ENCODE results near the gene ABT1.

Gene ABT1

GRCh38 chr6:26596579-26597388, at the start of gene ABT1:
Gene ABT1 (plus strand): TSS chr6:26596953. CDS start chr6:26596983, 30 bp downstream.
- in situ Hi-C loops (cut with HindIII; ENCODE audit: low sequenced_read_pairs) = no loop called here

- in situ Hi-C loops (cut with HindIII; ENCODE audit: low sequenced_read_pairs) = loop anchor here (25.0 kb wide), 1 partner anchor 185 kb away; the partner anchor contains the start of gene BTN3A2
Observed at GRCh38 chr6:26547363-26547762, 49.4 kb upstream of the ABT1 start.

- in situ Hi-C loops (cut with HindIII; ENCODE audit: low sequenced_read_pairs) = no loop called here
Observed at GRCh38 chr6:26550250-26550993, 46.3 kb upstream of the ABT1 start.

GRCh38 chr6:26552205-26552604, 44.5 kb upstream of the ABT1 start:
- in situ Hi-C loops (cut with HindIII; ENCODE audit: low sequenced_read_pairs) = no loop called here

GRCh38 chr6:26552640-26553188, 44.0 kb upstream of the ABT1 start:
- in situ Hi-C loops (cut with HindIII; ENCODE audit: low sequenced_read_pairs) = no loop called here

- in situ Hi-C loops (cut with HindIII; ENCODE audit: low sequenced_read_pairs) = no loop called here
Observed at GRCh38 chr6:26553264-26553634, 43.5 kb upstream of the ABT1 start.

GRCh38 chr6:26553635-26554446, 42.9 kb upstream of the ABT1 start:
- in situ Hi-C loops (cut with HindIII; ENCODE audit: low sequenced_read_pairs) = no loop called here

GRCh38 chr6:26554447-26554696, 42.4 kb upstream of the ABT1 start:
- in situ Hi-C loops (cut with HindIII; ENCODE audit: low sequenced_read_pairs) = no loop called here

- in situ Hi-C loops (cut with HindIII; ENCODE audit: low sequenced_read_pairs) = no loop called here
Observed at GRCh38 chr6:26554697-26555504, 41.9 kb upstream of the ABT1 start.

GRCh38 chr6:26555505-26556262, 41.1 kb upstream of the ABT1 start:
- in situ Hi-C loops (cut with HindIII; ENCODE audit: low sequenced_read_pairs) = no loop called here

GRCh38 chr6:26556263-26557070, 40.3 kb upstream of the ABT1 start:
- in situ Hi-C loops (cut with HindIII; ENCODE audit: low sequenced_read_pairs) = no loop called here

GRCh38 chr6:26561533-26562466, 35.0 kb upstream of the ABT1 start:
- in situ Hi-C loops (cut with HindIII; ENCODE audit: low sequenced_read_pairs) = no loop called here

GRCh38 chr6:26563488-26563887, 33.3 kb upstream of the ABT1 start:
- in situ Hi-C loops (cut with HindIII; ENCODE audit: low sequenced_read_pairs) = no loop called here

- in situ Hi-C loops (cut with HindIII; ENCODE audit: low sequenced_read_pairs) = no loop called here
Observed at GRCh38 chr6:26568601-26569432, 27.9 kb upstream of the ABT1 start.

GRCh38 chr6:26569433-26569764, 27.4 kb upstream of the ABT1 start:
- in situ Hi-C loops (cut with HindIII; ENCODE audit: low sequenced_read_pairs) = no loop called here

- in situ Hi-C loops (cut with HindIII; ENCODE audit: low sequenced_read_pairs) = no loop called here
Observed at GRCh38 chr6:26570027-26570809, 26.5 kb upstream of the ABT1 start.
